IPS-15b (cell line): Measurements from ENCODE around the gene MSH4.
"Not testable (repeated sequence)": the region's sequence is repeated elsewhere in the genome, so short reads cannot be mapped to it uniquely, and the experiment has no call there.

ENCODE experiments used
- H3K27me3 ChIP-seq: one replicate; pipeline ENCODE4 v1.6.1; 2013; ENCODE audit warnings: low read length; ENCODE audit not compliant: control insufficient read depth, insufficient read depth
- H3K36me3 ChIP-seq: one replicate; pipeline ENCODE4 v1.6.1; 2013; ENCODE audit warnings: low read length; ENCODE audit not compliant: control insufficient read depth, insufficient read depth
- H3K4me1 ChIP-seq: one replicate; pipeline ENCODE4 v1.6.1; 2013; ENCODE audit warnings: mild to moderate bottlenecking, low read length; ENCODE audit not compliant: control insufficient read depth, insufficient read depth
- H3K4me3 ChIP-seq: one replicate; pipeline ENCODE4 v1.5.1; 2013; ENCODE audit warnings: low read depth, low read length
- H3K9ac ChIP-seq: one replicate; pipeline ENCODE4 v1.6.1; 2013; ENCODE audit warnings: low read depth, mild to moderate bottlenecking, low read length
- H3K9me3 ChIP-seq: one replicate; pipeline ENCODE4 v1.6.1; 2013; ENCODE audit warnings: mild to moderate bottlenecking, low read length; ENCODE audit not compliant: control insufficient read depth, insufficient read depth

The MSH4 gene

GRCh38 chr1:75801480-75801879 lies 4.8 kb downstream of the MSH4 start:
- not testable (repeated sequence) for H3K4me1 ChIP-seq, H3K4me3 ChIP-seq, H3K36me3 ChIP-seq, H3K9ac ChIP-seq, H3K9me3 ChIP-seq, H3K27me3 ChIP-seq

GRCh38 chr1:75808921-75809320 lies 12.2 kb downstream of the MSH4 start:
- Histone ChIP-seq H3K9me3 (no peaks in the 10 kb centered on the region), H3K36me3 (no peaks in the 10 kb centered on the region), H3K4me1 (no peaks in the 10 kb centered on the region), H3K4me3 (no peak overlapping the region), H3K27me3 (no peaks in the 10 kb centered on the region), H3K9ac (no peak overlapping the region)

DNA sequence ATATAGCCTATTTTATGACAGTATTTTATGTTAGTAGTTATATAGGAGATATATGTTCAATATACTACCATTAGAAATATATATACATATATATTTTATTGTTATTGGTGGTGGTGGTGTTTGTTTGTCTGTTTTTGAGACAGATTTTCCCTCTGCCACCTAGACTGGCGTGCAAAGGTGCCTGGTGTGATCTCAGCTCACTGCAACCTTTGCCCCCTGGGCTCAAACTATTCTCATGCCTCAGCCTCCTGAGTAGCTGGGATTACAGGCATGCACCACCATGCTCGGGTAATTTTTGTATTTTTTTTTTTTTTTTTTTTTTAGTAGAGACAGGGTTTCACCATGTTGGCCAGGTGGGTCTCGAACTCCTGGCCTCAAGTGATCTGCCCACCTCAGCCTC lies 13.4 kb downstream of the MSH4 start:
- H3K9me3 ChIP-seq, H3K36me3 ChIP-seq, H3K4me3 ChIP-seq, H3K9ac ChIP-seq, H3K27me3 ChIP-seq, H3K4me1 ChIP-seq: not testable (repeated sequence)

- Histone ChIP-seq H3K36me3 (no peaks in the 10 kb centered on the region), H3K27me3 (no peaks in the 10 kb centered on the region), H3K4me1 (no peaks in the 10 kb centered on the region), H3K9ac (no peak overlapping the region), H3K9me3 (no peaks in the 10 kb centered on the region), H3K4me3 (no peak overlapping the region)
These were observed 14.7 kb downstream of the MSH4 start for GRCh38 chr1:75811211-75811981.

GRCh38 chr1:75812065-75812464 lies 15.4 kb downstream of the MSH4 start:
- no peak overlapping the region for H3K9ac ChIP-seq
- H3K4me3 ChIP-seq = no peak overlapping the region
- H3K9me3 ChIP-seq = no peaks in the 10 kb centered on the region
- no peaks in the 10 kb centered on the region for H3K27me3 ChIP-seq
- H3K4me1 ChIP-seq = no peaks in the 10 kb centered on the region
- H3K36me3 ChIP-seq = no peaks in the 10 kb centered on the region

- H3K4me3 ChIP-seq, H3K27me3 ChIP-seq, H3K36me3 ChIP-seq, H3K9ac ChIP-seq, H3K9me3 ChIP-seq, H3K4me1 ChIP-seq: not testable (repeated sequence)
These were observed 26.9 kb downstream of the MSH4 start for GRCh38 chr1:75823596-75823995.

DNA sequence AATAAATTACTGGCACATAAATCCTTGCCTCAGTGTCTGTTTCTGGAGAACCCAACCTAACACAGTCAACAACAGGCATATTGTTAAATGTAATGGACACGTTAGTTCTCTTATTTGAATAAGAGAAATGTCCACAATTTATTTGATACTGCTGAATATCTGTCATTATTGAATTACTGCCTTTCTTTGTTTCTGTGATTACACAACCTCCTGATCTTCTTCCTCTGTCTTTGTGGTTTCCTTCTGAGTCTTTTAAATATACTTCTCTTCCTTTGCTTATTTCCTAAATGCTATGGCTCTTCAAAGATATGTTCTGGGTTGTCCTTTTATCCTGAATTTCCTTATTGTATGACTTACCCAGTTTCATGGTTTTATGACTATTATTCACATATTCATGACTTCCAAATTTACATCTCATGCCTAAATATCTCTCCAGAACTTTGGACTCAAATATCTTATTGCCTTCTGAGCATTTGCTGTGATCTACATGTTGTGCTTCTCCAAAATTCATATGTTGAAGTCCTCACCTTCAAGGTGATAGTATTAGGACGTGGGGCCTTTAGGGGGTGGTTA lies 39.9 kb downstream of the MSH4 start:
- Histone ChIP-seq H3K4me1 (no peaks in the 10 kb centered on the region), H3K27me3 (no peaks in the 10 kb centered on the region), H3K9me3 (no peaks in the 10 kb centered on the region), H3K9ac (no peak overlapping the region), H3K36me3 (no peaks in the 10 kb centered on the region), H3K4me3 (no peak overlapping the region)

GRCh38 chr1:75838079-75838478 lies 41.4 kb downstream of the MSH4 start:
- H3K36me3 ChIP-seq = no peaks in the 10 kb centered on the region

GRCh38 chr1:75841421-75841820 lies 44.7 kb downstream of the MSH4 start:
- H3K4me1 ChIP-seq = no peaks in the 10 kb centered on the region
- no peak overlapping the region for H3K9ac ChIP-seq
- no peaks in the 10 kb centered on the region for H3K9me3 ChIP-seq
- no peaks in the 10 kb centered on the region for H3K36me3 ChIP-seq
- H3K4me3 ChIP-seq = no peak overlapping the region
- no peaks in the 10 kb centered on the region for H3K27me3 ChIP-seq

More at GRCh38 chr1:75838079-75838478, 41.4 kb downstream of the MSH4 start:
- no peaks in the 10 kb centered on the region for H3K9me3 ChIP-seq
- no peak overlapping the region for H3K9ac ChIP-seq
- no peaks in the 10 kb centered on the region for H3K27me3 ChIP-seq
- no peaks in the 10 kb centered on the region for H3K4me1 ChIP-seq
- no peak overlapping the region for H3K4me3 ChIP-seq

DNA sequence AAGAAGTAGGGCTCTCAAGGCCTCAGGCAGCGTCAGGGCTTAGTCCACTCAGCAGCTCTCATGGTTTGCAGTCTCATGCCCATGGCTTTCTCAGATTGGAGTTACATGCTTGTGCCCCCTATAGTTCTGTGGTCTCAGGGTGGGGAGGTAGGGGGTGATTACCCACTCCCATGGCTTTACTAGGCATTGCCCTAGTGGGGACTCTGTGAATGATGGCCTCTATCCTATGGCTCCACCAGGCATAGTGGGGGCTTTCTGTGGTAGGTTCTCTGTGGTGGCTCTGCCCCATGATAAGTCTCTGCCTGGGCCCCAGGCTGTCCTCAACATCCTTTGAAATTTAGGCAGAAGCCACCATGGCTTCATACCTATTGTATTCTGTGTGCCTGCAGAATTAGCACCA lies 48.9 kb downstream of the MSH4 start:
- Histone ChIP-seq H3K4me3 (no peak overlapping the region), H3K36me3 (no peaks in the 10 kb centered on the region), H3K27me3 (no peaks in the 10 kb centered on the region), H3K9ac (no peak overlapping the region), H3K4me1 (no peaks in the 10 kb centered on the region), H3K9me3 (no peaks in the 10 kb centered on the region)

DNA sequence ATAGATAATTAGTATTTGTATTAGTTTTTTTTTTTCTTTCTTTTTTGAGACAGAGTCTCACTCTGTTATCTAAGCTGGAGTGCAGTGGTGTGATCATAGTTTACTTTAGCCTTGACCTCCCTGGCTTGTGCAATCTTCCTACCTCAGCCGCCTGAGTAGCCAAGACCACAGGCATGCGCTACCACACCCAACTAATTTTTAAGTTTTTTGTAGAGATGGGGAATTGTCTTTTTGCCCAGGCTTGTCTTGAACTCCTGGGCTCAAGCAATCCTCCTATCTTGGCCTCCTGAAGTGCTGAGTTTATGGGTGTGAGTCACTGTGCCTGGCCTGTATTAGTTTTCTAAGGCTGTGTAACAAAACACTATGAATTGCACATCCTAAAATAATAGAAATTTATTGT lies 58.3 kb downstream of the MSH4 start:
- H3K36me3 ChIP-seq = no peaks in the 10 kb centered on the region
- no peaks in the 10 kb centered on the region for H3K27me3 ChIP-seq
- no peak overlapping the region for H3K9ac ChIP-seq
- H3K4me1 ChIP-seq = no peaks in the 10 kb centered on the region
- no peak overlapping the region for H3K4me3 ChIP-seq
- H3K9me3 ChIP-seq = no peaks in the 10 kb centered on the region

DNA sequence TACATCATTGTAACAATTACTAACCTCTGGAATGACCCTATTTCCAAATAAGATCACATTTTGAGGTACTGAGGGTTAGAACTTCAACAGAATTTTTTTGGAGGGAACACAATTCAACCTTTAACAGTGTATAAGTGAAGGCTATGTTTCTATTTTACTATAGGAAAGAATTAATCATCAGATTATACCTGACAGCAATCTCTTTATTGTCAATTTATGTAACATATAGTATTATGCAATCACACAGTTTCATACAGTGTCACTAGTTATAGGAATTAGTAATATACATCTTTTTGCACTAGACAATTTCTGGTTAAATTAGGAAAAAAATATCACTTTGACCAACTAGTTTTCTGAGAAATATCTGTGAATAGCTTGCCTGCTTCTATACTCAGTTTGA lies 59.1 kb downstream of the MSH4 start:
- no peak overlapping the region for H3K9ac ChIP-seq
- no peaks in the 10 kb centered on the region for H3K4me1 ChIP-seq
- H3K4me3 ChIP-seq = no peak overlapping the region
- H3K27me3 ChIP-seq = no peaks in the 10 kb centered on the region
- no peaks in the 10 kb centered on the region for H3K9me3 ChIP-seq
- H3K36me3 ChIP-seq = no peaks in the 10 kb centered on the region
